H9 (cell line): Measurements from ENCODE around the gene IDH2. TPM values are rescaled to one million over a fixed set of nuclear protein-coding genes. Genes with fewer than 3 reads are reported as not detected.
"Not testable (repeated sequence)": the region's sequence is repeated elsewhere in the genome, so short reads cannot be mapped to it uniquely, and the experiment has no call there.

Experiments used
- DNase-seq: peaks from one replicate; pipeline ENCODE4 v3.0.0-alpha.2; 2017
- H2AFZ ChIP-seq: one replicate; pipeline ENCODE4 v1.6.1; 2013; ENCODE audit warnings: mild to moderate bottlenecking, low read length, control low read depth, moderate library complexity
- H2AK5ac ChIP-seq: 2 replicates; pipeline ENCODE4 v1.6.1; 2013; ENCODE audit warnings: low read length, control low read depth, mixed read lengths; ENCODE audit not compliant: insufficient read length
- H2BK120ac ChIP-seq: one replicate; pipeline ENCODE4 v1.6.1; 2013; ENCODE audit warnings: low read depth, mild to moderate bottlenecking, low read length, control low read depth, inconsistent platforms; ENCODE audit not compliant: poor library complexity, severe bottlenecking
- H2BK12ac ChIP-seq: 2 replicates; pipeline ENCODE4 v1.6.1; 2013; ENCODE audit warnings: low read length, control low read depth, mixed read lengths, low read depth; ENCODE audit not compliant: insufficient read length
- H2BK15ac ChIP-seq: 2 replicates; pipeline ENCODE4 v1.6.1; 2013; ENCODE audit warnings: low read depth, low read length, control low read depth
- H2BK20ac ChIP-seq: one replicate; pipeline ENCODE4 v1.6.1; 2013; ENCODE audit warnings: low read depth, mild to moderate bottlenecking, low read length, control low read depth, inconsistent platforms; ENCODE audit not compliant: poor library complexity, severe bottlenecking
- H2BK5ac ChIP-seq: 2 replicates; pipeline ENCODE4 v1.6.1; 2013; ENCODE audit warnings: low read length, control low read depth, mixed read lengths; ENCODE audit not compliant: insufficient read length
- H3K14ac ChIP-seq: 2 replicates; pipeline ENCODE4 v1.6.1; 2013; ENCODE audit warnings: low read length, control low read depth; ENCODE audit not compliant: insufficient read depth
- H3K18ac ChIP-seq: 2 replicates; pipeline ENCODE4 v1.6.1; 2013; ENCODE audit warnings: low read depth, mild to moderate bottlenecking, mixed read lengths, low read length, control low read depth; ENCODE audit not compliant: insufficient read length
- H3K23ac ChIP-seq: 2 replicates; pipeline ENCODE4 v1.6.1; 2013; ENCODE audit warnings: low read length, control low read depth, mixed read lengths, low read depth; ENCODE audit not compliant: insufficient read length
- H3K23me2 ChIP-seq: 2 replicates; pipeline ENCODE4 v1.6.1; 2013; ENCODE audit warnings: low read depth, mild to moderate bottlenecking, mixed read lengths, low read length, control low read depth; ENCODE audit not compliant: insufficient read length, poor library complexity, severe bottlenecking
- H3K27ac ChIP-seq: 2 replicates; pipeline ENCODE4 v1.5.1; 2013; ENCODE audit warnings: low read length, control low read depth, mixed read lengths, low read depth; ENCODE audit not compliant: insufficient read length
- H3K27me3 ChIP-seq: 2 replicates; pipeline ENCODE4 v1.6.1; 2013; ENCODE audit warnings: low read length, control low read depth, inconsistent platforms; ENCODE audit not compliant: insufficient read depth
- H3K4ac ChIP-seq: 2 replicates; pipeline ENCODE4 v1.6.1; 2013; ENCODE audit warnings: low read depth, mild to moderate bottlenecking, control low read depth, inconsistent platforms, low read length, moderate library complexity
- H3K4me1 ChIP-seq: 2 replicates; pipeline ENCODE4 v1.6.1; 2013; ENCODE audit warnings: low read length, control low read depth, inconsistent platforms; ENCODE audit not compliant: insufficient read depth
- H3K4me2 ChIP-seq: 2 replicates; pipeline ENCODE4 v1.6.1; 2013; ENCODE audit warnings: low read length, control low read depth, mixed read lengths; ENCODE audit not compliant: insufficient read length, insufficient read depth
- H3K56ac ChIP-seq: 2 replicates; pipeline ENCODE4 v1.6.1; 2013; ENCODE audit warnings: low read depth, mild to moderate bottlenecking, mixed read lengths, low read length, control low read depth; ENCODE audit not compliant: insufficient read length
- H3K79me1 ChIP-seq: 2 replicates; pipeline ENCODE4 v1.6.1; 2013; ENCODE audit warnings: low read depth, mild to moderate bottlenecking, moderate library complexity, low read length, control low read depth, inconsistent platforms; ENCODE audit not compliant: insufficient read depth, poor library complexity, severe bottlenecking
- H3K79me2 ChIP-seq: 2 replicates; pipeline ENCODE4 v1.6.1; 2013; ENCODE audit warnings: low read length, control low read depth, inconsistent platforms; ENCODE audit not compliant: insufficient read depth
- H3K9ac ChIP-seq: 2 replicates; pipeline ENCODE4 v1.6.1; 2013; ENCODE audit warnings: low read length, control low read depth, mixed read lengths; ENCODE audit not compliant: insufficient read length; ENCODE audit errors: extremely low read depth
- H3K9me3 ChIP-seq: one replicate; pipeline ENCODE4 v1.6.1; 2013; ENCODE audit warnings: low read depth, low read length, inconsistent platforms; ENCODE audit not compliant: control insufficient read depth
- H3T11ph ChIP-seq: one replicate; pipeline ENCODE4 v1.6.1; 2013; ENCODE audit warnings: mild to moderate bottlenecking, low read length, control low read depth, inconsistent platforms
- H4K20me1 ChIP-seq: one replicate; pipeline ENCODE4 v1.6.1; 2013; ENCODE audit not compliant: control insufficient read depth, insufficient read length, insufficient read depth
- H4K5ac ChIP-seq: 2 replicates; pipeline ENCODE4 v1.6.1; 2013; ENCODE audit warnings: low read depth, mild to moderate bottlenecking, mixed read lengths, low read length, control low read depth; ENCODE audit not compliant: insufficient read length
- H4K8ac ChIP-seq: replicated peaks from 2 replicates; pipeline ENCODE4 v1.6.1; 2013; ENCODE audit warnings: low read length, control low read depth, mixed read lengths, low read depth; ENCODE audit not compliant: insufficient read length
- H4K91ac ChIP-seq: 2 replicates; pipeline ENCODE4 v1.6.1; 2013; ENCODE audit warnings: low read depth, mild to moderate bottlenecking, moderate library complexity, mixed read lengths, low read length, control low read depth; ENCODE audit not compliant: insufficient read length
- H3K27ac Mint-ChIP-seq, 3 experiments: 2 replicates in 2 of 3; 3 replicates in 1 of 3; pipeline ENCODE4 v1.8.0; 2020 to 2021; ENCODE audit warnings: mixed read lengths in 3 of 3, mild to moderate bottlenecking in 1 of 3, moderate library complexity in 1 of 3
- H3K27me3 Mint-ChIP-seq: 2 replicates; pipeline ENCODE4 v1.8.0; 2021; ENCODE audit warnings: low read depth, mild to moderate bottlenecking, moderate library complexity, mixed read lengths
- H3K36me3 Mint-ChIP-seq, 3 experiments: 2 replicates in 2 of 3; 3 replicates in 1 of 3; pipeline ENCODE4 v1.8.0; 2020 to 2021; ENCODE audit warnings: low read depth in 3 of 3, mixed read lengths in 3 of 3; ENCODE audit not compliant: insufficient read depth in 1 of 3
- H3K4me1 Mint-ChIP-seq, 2 experiments: 2 replicates each; pipeline ENCODE4 v1.8.0; 2020; ENCODE audit warnings: mixed read lengths in 2 of 2
- H3K4me3 Mint-ChIP-seq, 2 experiments: 2 replicates in 1 of 2; 3 replicates in 1 of 2; pipeline ENCODE4 v1.8.0; 2020 to 2021; ENCODE audit warnings: mild to moderate bottlenecking in 2 of 2, mixed read lengths in 2 of 2, moderate library complexity in 1 of 2
- H3K9me3 Mint-ChIP-seq, 2 experiments: 2 replicates in 1 of 2; 3 replicates in 1 of 2; pipeline ENCODE4 v1.8.0; 2020; ENCODE audit warnings: mild to moderate bottlenecking in 2 of 2, mixed read lengths in 2 of 2, moderate library complexity in 1 of 2
- CTCF ChIP-seq: fragments of 200-600 bp; sonication (generic); conservative IDR thresholded peaks from 3 replicates; pipeline ENCODE4 v1.8.0; 2021; ENCODE audit warnings: antibody characterized with exemption, mild to moderate bottlenecking
- WGBS: extraction: QIAGEN DNeasy Blood & Tissue Kit; methylation state at CpG from one replicate; pipeline ENCODE4 v1.1.7; 2013; ENCODE audit warnings: missing lambda C conversion rate, low lambda C conversion rate, mixed read lengths; ENCODE audit not compliant: insufficient read length; ENCODE audit errors: extremely low coverage; 5-methylcytosine and 5-hydroxymethylcytosine counted together
- total RNA-seq: library from RNA; stranded (reverse); gene quantifications from 2 replicates; pipeline ENCODE4 v1.2.1, GENCODE V29; 2021

Gene IDH2
- total RNA-seq, 1 experiment from 2014 or later, result 57.7 TPM

GRCh38 chr15:90113166-90113565, 10.9 kb upstream of the IDH2 start:
- H3K4ac ChIP-seq, result no peak overlapping the region
- H3K4me3 Mint-ChIP-seq, result no peak overlapping the region

GRCh38 chr15:90109163-90109751, 7.0 kb upstream of the IDH2 start:
- no CpG with 5 or more reads among the region's 3 CpGs for WGBS
- H3K27me3 ChIP-seq, result not testable (repeated sequence)

More at GRCh38 chr15:90113166-90113565, 10.9 kb upstream of the IDH2 start:
- Histone ChIP-seq H2BK5ac (no peak overlapping the region), H3K9ac (no peak overlapping the region), H3K56ac (no peak overlapping the region), H3K4me1 (no peaks in the 10 kb centered on the region), H2BK15ac (no peak overlapping the region), H4K5ac (no peak overlapping the region), H3K27ac (no peak overlapping the region), H3K27me3 (no peaks in the 10 kb centered on the region), H2BK12ac (no peak overlapping the region), H3K4me2 (no peak overlapping the region), H2AK5ac (no peak overlapping the region), H4K8ac (no peak overlapping the region), H2AFZ (no peak overlapping the region), H3K79me2 (no peaks in the 10 kb centered on the region), H3K14ac (no peak overlapping the region), H3K18ac (no peak overlapping the region), H4K20me1 (no peaks in the 10 kb centered on the region), H3T11ph (no peak overlapping the region), H3K9me3 (peaks cover 8% of the 10 kb centered on the region), H2BK20ac (no peak overlapping the region), H3K79me1 (no peaks in the 10 kb centered on the region), H3K23me2 (no peaks in the 10 kb centered on the region), H3K23ac (no peak overlapping the region), H2BK120ac (no peak overlapping the region), H4K91ac (no peak overlapping the region)
- no peaks in the 10 kb centered on the region for H3K27me3 Mint-ChIP-seq
- no peaks in the 10 kb centered on the region for H3K4me1 Mint-ChIP-seq
- peaks cover 12 to 14% of the 10 kb centered on the region in 2 experiments for H3K9me3 Mint-ChIP-seq
- no peak overlapping the region for H3K27ac Mint-ChIP-seq
- no peak for TF ChIP-seq CTCF
- no CpG with 5 or more reads among the region's 7 CpGs for WGBS
- DNase-seq, result no peak
- peaks cover 0 to 6% (median 6%) of the 10 kb centered on the region in 3 experiments; a peak in 5 of 7 replicates for H3K36me3 Mint-ChIP-seq

More at GRCh38 chr15:90109163-90109751, 7.0 kb upstream of the IDH2 start:
- not testable (repeated sequence) for H3K4me1 ChIP-seq, H3K4me3 Mint-ChIP-seq, H3K79me1 ChIP-seq, H3K9ac ChIP-seq, H4K5ac ChIP-seq, H3K14ac ChIP-seq, H3K27ac Mint-ChIP-seq, H2BK120ac ChIP-seq, H3K18ac ChIP-seq, H2BK15ac ChIP-seq, H2BK5ac ChIP-seq, H3K27ac ChIP-seq, H3K36me3 Mint-ChIP-seq, H3K4ac ChIP-seq, H2AFZ ChIP-seq, H2BK12ac ChIP-seq, H4K8ac ChIP-seq, H4K91ac ChIP-seq, H3K23ac ChIP-seq, H3K4me2 ChIP-seq, H3T11ph ChIP-seq, H4K20me1 ChIP-seq, H3K56ac ChIP-seq, H3K9me3 Mint-ChIP-seq, H2BK20ac ChIP-seq, H3K9me3 ChIP-seq, H3K79me2 ChIP-seq, DNase-seq, H3K23me2 ChIP-seq, H2AK5ac ChIP-seq
- H3K4me1 Mint-ChIP-seq, result peaks cover 10 to 11% of the 10 kb centered on the region in 2 experiments
- peaks cover 13% of the 10 kb centered on the region for H3K27me3 Mint-ChIP-seq
